ENCODE measurements around the gene PARD3B.
"Not testable (repeated sequence)": the region's sequence is repeated elsewhere in the genome, so short reads cannot be mapped to it uniquely, and the experiment has no call there.

PARD3B gene

DNA sequence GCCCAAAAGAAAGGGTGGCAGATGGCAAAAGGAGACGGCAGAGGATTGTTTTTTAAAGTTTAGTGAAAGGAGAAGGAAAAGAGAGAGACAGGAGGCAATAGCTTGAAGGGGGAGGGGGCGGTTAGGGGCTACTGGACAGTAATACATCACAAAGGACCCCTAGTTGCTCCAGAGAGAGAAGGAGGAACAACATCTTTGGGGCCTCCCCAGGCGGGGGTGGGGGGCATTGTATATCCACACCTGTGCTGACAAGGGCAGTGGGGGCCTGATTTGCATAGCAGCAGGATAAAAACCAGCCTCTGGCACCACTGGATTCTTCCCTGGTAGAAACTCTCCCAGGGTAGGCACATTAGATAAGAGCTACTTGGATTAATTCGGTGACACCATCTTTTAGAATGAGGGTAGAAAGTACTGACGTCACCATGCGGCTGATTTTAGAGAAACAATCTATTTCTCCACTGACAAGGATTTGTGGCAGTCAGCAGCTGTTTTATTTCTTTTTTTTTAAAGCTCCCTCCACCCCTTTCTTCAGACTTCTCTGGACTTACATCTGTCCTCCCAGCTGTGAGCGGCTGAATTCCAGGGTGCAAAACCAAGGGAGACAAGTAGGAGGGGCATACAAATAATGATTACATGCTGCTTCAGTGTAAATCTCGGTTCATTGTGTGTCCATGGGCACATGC, 937.3 kb downstream of the PARD3B start:
- Histone ChIP-seq H3K36me3 (no peaks in the 10 kb centered on the region), H3K4me3 (ENCODE audit: low read depth in 1 of 2, low read length in 1 of 2) (no peak overlapping the region), H3K27ac (no peak overlapping the region), H3K9me3 (no peaks in the 10 kb centered on the region), H3K4me1 (ENCODE audit: control insufficient read depth in 1 of 2, insufficient read depth in 1 of 2, low read depth in 1 of 2, low read length in 1 of 2) (no peaks in the 10 kb centered on the region), H3K27me3 (no peaks in the 10 kb centered on the region)
- TF ChIP-seq, protein P1, sequence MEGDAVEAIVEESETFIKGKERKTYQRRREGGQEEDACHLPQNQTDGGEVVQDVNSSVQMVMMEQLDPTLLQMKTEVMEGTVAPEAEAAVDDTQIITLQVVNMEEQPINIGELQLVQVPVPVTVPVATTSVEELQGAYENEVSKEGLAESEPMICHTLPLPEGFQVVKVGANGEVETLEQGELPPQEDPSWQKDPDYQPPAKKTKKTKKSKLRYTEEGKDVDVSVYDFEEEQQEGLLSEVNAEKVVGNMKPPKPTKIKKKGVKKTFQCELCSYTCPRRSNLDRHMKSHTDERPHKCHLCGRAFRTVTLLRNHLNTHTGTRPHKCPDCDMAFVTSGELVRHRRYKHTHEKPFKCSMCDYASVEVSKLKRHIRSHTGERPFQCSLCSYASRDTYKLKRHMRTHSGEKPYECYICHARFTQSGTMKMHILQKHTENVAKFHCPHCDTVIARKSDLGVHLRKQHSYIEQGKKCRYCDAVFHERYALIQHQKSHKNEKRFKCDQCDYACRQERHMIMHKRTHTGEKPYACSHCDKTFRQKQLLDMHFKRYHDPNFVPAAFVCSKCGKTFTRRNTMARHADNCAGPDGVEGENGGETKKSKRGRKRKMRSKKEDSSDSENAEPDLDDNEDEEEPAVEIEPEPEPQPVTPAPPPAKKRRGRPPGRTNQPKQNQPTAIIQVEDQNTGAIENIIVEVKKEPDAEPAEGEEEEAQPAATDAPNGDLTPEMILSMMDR (IDR thresholded peaks at IDR 0.05): no peak

DNA sequence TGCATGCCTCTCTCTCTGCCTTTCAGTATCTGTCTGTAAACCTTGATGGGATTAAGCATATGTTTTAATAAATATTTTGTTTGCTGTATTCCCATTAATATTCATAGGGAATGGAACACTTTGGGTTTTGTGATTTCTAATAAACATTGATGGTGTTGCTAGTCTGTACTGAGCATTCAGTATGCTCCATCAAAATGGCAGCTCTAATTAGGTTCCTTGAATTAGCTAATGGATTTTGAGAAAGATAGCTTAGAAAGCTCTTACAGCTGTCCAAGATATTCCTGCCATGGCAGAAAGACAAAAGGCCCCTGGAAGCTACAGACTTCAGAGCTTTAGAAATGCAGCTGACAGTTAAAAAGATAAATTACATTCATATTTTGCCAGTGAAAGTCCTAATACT, 937.8 kb downstream of the PARD3B start:
- H3K36me3 ChIP-seq: no peaks in the 10 kb centered on the region
- no peak overlapping the region for H3K4me3 ChIP-seq (ENCODE audit: low read depth in 1 of 2, low read length in 1 of 2)
- no peaks in the 10 kb centered on the region for H3K9me3 ChIP-seq
- no peaks in the 10 kb centered on the region for H3K27me3 ChIP-seq
- H3K4me1 ChIP-seq (ENCODE audit: control insufficient read depth in 1 of 2, insufficient read depth in 1 of 2, low read depth in 1 of 2, low read length in 1 of 2): no peaks in the 10 kb centered on the region
- TF ChIP-seq, protein P1 (IDR thresholded peaks at IDR 0.05): no peak
- H3K27ac ChIP-seq: no peak overlapping the region

DNA sequence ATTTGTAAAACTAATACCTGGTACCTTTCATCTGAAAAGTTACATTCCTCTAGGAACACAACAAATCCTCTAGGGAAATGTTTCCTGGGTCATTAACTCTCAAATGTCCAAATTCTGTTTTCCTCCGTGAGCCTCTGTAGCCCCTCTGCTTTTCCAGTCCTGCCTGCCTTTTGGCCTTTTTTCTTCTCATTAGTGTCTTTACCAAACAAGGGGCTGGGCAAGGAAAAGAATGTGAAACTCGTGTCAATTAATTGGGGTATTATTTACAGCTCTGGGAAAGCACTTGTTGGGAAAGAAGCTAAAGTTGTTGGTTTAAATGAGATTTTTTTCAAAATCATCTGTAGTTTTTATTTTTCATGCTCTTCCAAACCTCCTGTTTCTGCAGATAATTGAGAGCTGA, 938.9 kb downstream of the PARD3B start:
- H3K4me3 ChIP-seq (ENCODE audit: low read depth in 1 of 2, low read length in 1 of 2): no peak overlapping the region
- TF ChIP-seq, protein P1 (IDR thresholded peaks at IDR 0.05): no peak
- H3K27me3 ChIP-seq: no peaks in the 10 kb centered on the region

DNA sequence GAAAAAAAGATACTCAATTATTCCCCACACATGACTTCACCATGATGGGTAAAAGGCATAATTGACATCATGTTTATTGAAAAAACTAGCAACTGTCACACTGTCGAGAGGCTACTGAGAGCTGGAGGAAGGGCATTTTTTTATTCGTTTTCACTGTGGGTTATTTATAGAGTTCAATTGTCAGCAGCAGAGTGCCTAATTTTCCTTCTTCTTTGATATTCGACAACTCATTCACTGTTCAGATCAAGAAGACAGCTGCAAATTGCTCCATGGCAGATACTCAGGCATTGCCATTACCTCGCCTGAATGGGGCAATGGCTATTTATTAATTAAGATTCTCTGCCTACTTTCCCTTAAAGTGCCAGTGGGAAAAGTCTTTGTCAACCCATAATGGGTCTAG, 939.5 kb downstream of the PARD3B start:
- Histone ChIP-seq H3K27me3 (no peaks in the 10 kb centered on the region), H3K4me1 (ENCODE audit: control insufficient read depth in 1 of 2, insufficient read depth in 1 of 2, low read depth in 1 of 2, low read length in 1 of 2) (no peaks in the 10 kb centered on the region), H3K4me3 (ENCODE audit: low read depth in 1 of 2, low read length in 1 of 2) (no peak overlapping the region), H3K36me3 (no peaks in the 10 kb centered on the region), H3K9me3 (no peaks in the 10 kb centered on the region), H3K27ac (no peak overlapping the region)
- TF ChIP-seq, protein P1 (IDR thresholded peaks at IDR 0.05): no peak

More for the DNA sequence above, 938.9 kb downstream of the PARD3B start:
- Histone ChIP-seq H3K4me1 (ENCODE audit: control insufficient read depth in 1 of 2, insufficient read depth in 1 of 2, low read depth in 1 of 2, low read length in 1 of 2) (no peaks in the 10 kb centered on the region), H3K9me3 (no peaks in the 10 kb centered on the region), H3K36me3 (no peaks in the 10 kb centered on the region), H3K27ac (no peak overlapping the region)

DNA sequence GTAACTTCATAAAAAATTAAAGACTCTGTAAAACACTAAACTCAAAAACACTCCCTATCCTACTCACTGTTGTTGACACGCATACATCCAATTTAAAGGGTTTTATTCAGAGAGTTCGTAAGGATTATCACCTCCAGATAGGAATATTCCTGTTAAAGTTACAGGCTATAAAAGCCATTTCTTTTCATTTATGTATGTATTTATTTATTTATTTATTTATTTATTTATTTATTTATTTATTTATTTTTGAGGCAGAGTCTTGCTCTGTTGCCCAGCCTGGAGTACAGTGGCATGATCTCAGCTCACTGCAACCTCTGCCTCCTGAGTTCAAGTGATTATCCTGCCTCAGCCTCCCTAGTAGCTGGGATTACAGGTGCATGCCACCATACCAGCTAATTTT, 948.3 kb downstream of the PARD3B start:
- H3K36me3 ChIP-seq; H3K9me3 ChIP-seq; H3K4me1 ChIP-seq (ENCODE audit: control insufficient read depth in 1 of 2, insufficient read depth in 1 of 2, low read depth in 1 of 2, low read length in 1 of 2); H3K27me3 ChIP-seq; H3K4me3 ChIP-seq (ENCODE audit: low read depth in 1 of 2, low read length in 1 of 2); H3K27ac ChIP-seq: not testable (repeated sequence)

DNA sequence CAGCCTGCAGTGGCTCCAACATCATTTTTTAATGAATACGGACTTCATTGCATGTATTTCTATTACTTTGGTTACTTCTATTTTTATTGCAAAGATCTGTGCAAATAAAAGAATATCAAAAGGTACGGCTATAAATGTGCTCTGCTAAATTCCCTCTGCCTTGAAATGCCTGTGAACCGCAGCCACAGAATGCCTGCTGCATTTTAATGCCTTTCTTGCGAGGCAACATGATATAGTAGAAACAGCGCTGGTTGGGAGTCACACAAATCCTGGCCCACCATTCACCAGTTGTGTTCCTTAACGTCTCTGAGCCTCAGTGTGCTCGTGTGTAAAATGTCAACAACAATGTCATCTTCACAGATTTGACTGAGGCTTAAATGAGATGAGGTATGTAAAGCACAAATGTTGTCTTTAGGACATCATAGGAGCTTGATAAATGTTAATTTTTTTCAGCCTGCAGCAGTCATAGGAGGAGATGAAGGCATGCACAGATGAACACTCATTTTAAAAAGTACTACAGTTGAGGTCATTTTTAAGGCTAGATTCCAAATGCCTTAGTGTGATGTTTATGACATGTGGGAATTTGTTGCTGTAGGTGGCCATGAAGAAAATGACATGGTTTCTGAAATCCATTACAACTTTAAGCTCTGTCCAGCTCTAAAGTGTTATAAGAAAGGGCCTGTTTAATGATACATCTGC, 949.4 kb downstream of the PARD3B start:
- TF ChIP-seq, protein P1 (IDR thresholded peaks at IDR 0.05): no peak
- Histone ChIP-seq H3K36me3 (no peaks in the 10 kb centered on the region), H3K4me3 (ENCODE audit: low read depth in 1 of 2, low read length in 1 of 2) (no peak overlapping the region), H3K27ac (no peak overlapping the region), H3K9me3 (no peaks in the 10 kb centered on the region), H3K27me3 (no peaks in the 10 kb centered on the region), H3K4me1 (ENCODE audit: control insufficient read depth in 1 of 2, insufficient read depth in 1 of 2, low read depth in 1 of 2, low read length in 1 of 2) (no peaks in the 10 kb centered on the region)
